Measurements from ENCODE around the gene ZDHHC3.

GRCh38 chr3:44966795-44967278 lies 9.1 kb downstream of the ZDHHC3 start:
- TF ChIP-seq CTCF (IDR thresholded peaks at IDR 0.05) (no peak), POLR2AphosphoS5 (IDR thresholded peaks at IDR 0.05) (no peak)
